Stimulated activated CD4-positive, alpha-beta T cell treated with anti-CD3 and anti-CD28 coated beads, Interleukin-1b, Interleukin-23, amount 100 ng/mL, for 4 hours (primary cell): ENCODE data around the gene ZNF146.
"Not testable (repeated sequence)": the region's sequence is repeated elsewhere in the genome, so short reads cannot be mapped to it uniquely, and the experiment has no call there.

Source experiments
- DNase-seq, 2 donors: peaks; one replicate each; pipeline ENCODE4 v3.0.0-alpha.2; 2020; ENCODE audit warnings: low read depth in 2 of 2

Gene ZNF146

GRCh38 chr19:36269295-36269694 lies 54.4 kb downstream of the ZNF146 start:
- not testable (repeated sequence) for DNase-seq
